HG02798 (cell line): ENCODE measurements around the gene TNFRSF4.

ENCODE experiments used
- ATAC-seq: cut with Tn5 transposase; IDR thresholded peaks from one replicate; pipeline ENCODE4 v1.9.1; 2021; ENCODE audit warnings: mild to moderate bottlenecking; ENCODE audit not compliant: unreplicated experiment, poor library complexity

Gene TNFRSF4

GRCh38 chr1:1234180-1234808 lies 20.3 kb upstream of the TNFRSF4 start:
- no peak for ATAC-seq

- ATAC-seq, result no peak
Observed at GRCh38 chr1:1233567-1233892, 19.6 kb upstream of the TNFRSF4 start.

- ATAC-seq, result no peak
Observed at GRCh38 chr1:1232796-1233566, 19.0 kb upstream of the TNFRSF4 start.

GRCh38 chr1:1232208-1232795 lies 18.3 kb upstream of the TNFRSF4 start, which contains the start of gene B3GALT6:
Gene B3GALT6 (plus strand): TSS chr1:1232237. CDS start chr1:1232279, 42 bp downstream.
- no peak for ATAC-seq

- ATAC-seq, result peak; percentile 94
Observed at GRCh38 chr1:1231400-1232207, 17.7 kb upstream of the TNFRSF4 start, which contains the start of gene SDF4. Gene SDF4 (minus strand): TSS chr1:1232001. CDS start chr1:1228772, 3,229 bp downstream.

- no peak for ATAC-seq
Observed at GRCh38 chr1:1230656-1231399, 16.9 kb upstream of the TNFRSF4 start.

GRCh38 chr1:1229770-1230169 lies 15.8 kb upstream of the TNFRSF4 start:
- ATAC-seq, result no peak

GRCh38 chr1:1228596-1229321 lies 14.8 kb upstream of the TNFRSF4 start:
- ATAC-seq, result no peak

GRCh38 chr1:1228187-1228586 lies 14.2 kb upstream of the TNFRSF4 start:
- ATAC-seq, result no peak

- ATAC-seq, result no peak
Observed at GRCh38 chr1:1227386-1227785, 13.4 kb upstream of the TNFRSF4 start.

- ATAC-seq, result no peak
Observed at GRCh38 chr1:1226566-1227362, 12.8 kb upstream of the TNFRSF4 start.

GRCh38 chr1:1225913-1226312 lies 12.0 kb upstream of the TNFRSF4 start:
- no peak for ATAC-seq

GRCh38 chr1:1225238-1225845 lies 11.4 kb upstream of the TNFRSF4 start:
- ATAC-seq, result no peak

GRCh38 chr1:1223891-1224290 lies 9.9 kb upstream of the TNFRSF4 start:
- no peak for ATAC-seq

GRCh38 chr1:1223321-1223720 lies 9.4 kb upstream of the TNFRSF4 start:
- ATAC-seq, result no peak

- no peak for ATAC-seq
Observed at GRCh38 chr1:1222575-1223225, 8.7 kb upstream of the TNFRSF4 start.

GRCh38 chr1:1221887-1222574 lies 8.1 kb upstream of the TNFRSF4 start:
- ATAC-seq, result no peak
